ENCODE results near the gene FAM50A.

GRCh38 chrX:154473683-154474082, 29.7 kb downstream of the FAM50A start:
- TF ChIP-seq CTCF (conservative IDR thresholded peaks at IDR 0.05; ENCODE audit: low read depth, low read length) (no peak), RCOR1 (IDR thresholded peaks at IDR 0.05; ENCODE audit: insufficient replicate concordance, low read length) (no peak), POLR2A (IDR thresholded peaks at IDR 0.05; ENCODE audit: low read depth, low read length) (no peak), USF2 (IDR thresholded peaks at IDR 0.05; ENCODE audit: low read depth, low read length) (no peak), ELK1 (IDR thresholded peaks at IDR 0.05; ENCODE audit: borderline replicate concordance, low read depth, low read length) (no peak), MXI1 (IDR thresholded peaks at IDR 0.05; ENCODE audit: borderline replicate concordance, low read depth, low read length) (no peak), RFX5 (IDR thresholded peaks at IDR 0.05; ENCODE audit: low read depth, low read length) (no peak), CEBPB (IDR thresholded peaks at IDR 0.05; ENCODE audit: low read depth, low read length) (no peak), SMC3 (IDR thresholded peaks at IDR 0.05; ENCODE audit: low read depth, low read length) (no peak), CHD1 (IDR thresholded peaks at IDR 0.05; ENCODE audit: low read depth, low read length) (no peak), MAFK (IDR thresholded peaks at IDR 0.05; ENCODE audit: low read depth, low read length) (no peak), RAD21 (IDR thresholded peaks at IDR 0.05; ENCODE audit: low read length) (no peak), BHLHE40 (IDR thresholded peaks at IDR 0.05; ENCODE audit: low read depth, low read length) (no peak)
